Fibroblast of villous mesenchyme (primary cell): Measurements from ENCODE around the gene RALGAPA1. TPM values are rescaled to one million over a fixed set of nuclear protein-coding genes. Genes with fewer than 3 reads are reported as not detected.

Source experiments
- DNase-seq: peaks from one replicate; pipeline ENCODE4 v3.0.0-alpha.2; 2010; ENCODE audit warnings: low read depth
- H3K4me3 ChIP-seq: 2 replicates; pipeline ENCODE4 v1.5.1; 2011; ENCODE audit warnings: low read depth, mild to moderate bottlenecking, low read length
- total RNA-seq: library from RNA; depleted of rRNA; stranded (reverse); fragments of >200 nt; gene quantifications from 2 replicates; pipeline ENCODE4 v1.2.3, GENCODE V29; 2012
- TF ChIP-seq, protein P1 (sequence below): IDR thresholded peaks from 2 replicates; pipeline ENCODE4 v1.5.1; 2012; ENCODE audit warnings: low read depth, mild to moderate bottlenecking, low read length; ENCODE audit not compliant: insufficient read depth

Gene RALGAPA1
- total RNA-seq, 1 donor = 57.9 TPM

DNA sequence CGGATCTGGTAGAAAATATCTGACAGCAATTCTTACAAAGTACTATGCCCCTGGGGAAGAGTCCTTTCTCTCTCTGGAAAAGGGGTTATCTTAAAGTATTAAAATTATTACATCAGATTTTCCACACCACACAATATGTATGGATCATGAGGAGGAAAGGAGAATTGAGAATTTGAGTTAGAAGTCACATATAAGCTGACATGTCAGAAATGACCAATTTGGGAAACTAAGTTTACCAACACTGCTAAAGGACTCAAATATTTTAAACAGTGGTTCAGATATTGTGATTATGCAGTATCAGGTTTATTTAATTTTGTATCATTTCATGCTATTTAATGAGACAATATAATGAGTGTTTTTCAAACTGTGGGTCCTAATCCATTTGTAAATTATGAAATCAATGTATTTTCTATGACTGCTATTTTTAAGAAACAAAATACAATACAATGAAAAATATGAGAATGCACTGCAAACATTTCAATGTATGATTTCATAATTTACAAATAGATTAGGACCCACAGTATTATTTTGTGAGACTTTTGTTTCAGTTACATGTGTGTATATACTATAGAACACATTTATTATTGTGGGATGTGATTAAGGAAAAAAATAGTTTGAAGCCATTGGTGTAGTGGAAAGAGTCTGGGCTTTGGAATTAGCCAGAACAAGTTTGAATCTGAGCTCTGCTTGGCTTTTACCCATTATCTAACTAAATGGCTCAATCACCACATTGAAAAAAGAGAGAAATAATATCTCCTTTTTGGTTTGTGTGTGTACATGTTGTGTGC is 276.9 kb downstream of the RALGAPA1 start:
- DNase-seq = no peak
- H3K4me3 ChIP-seq = no peak overlapping the region
- TF ChIP-seq, protein P1, sequence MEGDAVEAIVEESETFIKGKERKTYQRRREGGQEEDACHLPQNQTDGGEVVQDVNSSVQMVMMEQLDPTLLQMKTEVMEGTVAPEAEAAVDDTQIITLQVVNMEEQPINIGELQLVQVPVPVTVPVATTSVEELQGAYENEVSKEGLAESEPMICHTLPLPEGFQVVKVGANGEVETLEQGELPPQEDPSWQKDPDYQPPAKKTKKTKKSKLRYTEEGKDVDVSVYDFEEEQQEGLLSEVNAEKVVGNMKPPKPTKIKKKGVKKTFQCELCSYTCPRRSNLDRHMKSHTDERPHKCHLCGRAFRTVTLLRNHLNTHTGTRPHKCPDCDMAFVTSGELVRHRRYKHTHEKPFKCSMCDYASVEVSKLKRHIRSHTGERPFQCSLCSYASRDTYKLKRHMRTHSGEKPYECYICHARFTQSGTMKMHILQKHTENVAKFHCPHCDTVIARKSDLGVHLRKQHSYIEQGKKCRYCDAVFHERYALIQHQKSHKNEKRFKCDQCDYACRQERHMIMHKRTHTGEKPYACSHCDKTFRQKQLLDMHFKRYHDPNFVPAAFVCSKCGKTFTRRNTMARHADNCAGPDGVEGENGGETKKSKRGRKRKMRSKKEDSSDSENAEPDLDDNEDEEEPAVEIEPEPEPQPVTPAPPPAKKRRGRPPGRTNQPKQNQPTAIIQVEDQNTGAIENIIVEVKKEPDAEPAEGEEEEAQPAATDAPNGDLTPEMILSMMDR = no peak

DNA sequence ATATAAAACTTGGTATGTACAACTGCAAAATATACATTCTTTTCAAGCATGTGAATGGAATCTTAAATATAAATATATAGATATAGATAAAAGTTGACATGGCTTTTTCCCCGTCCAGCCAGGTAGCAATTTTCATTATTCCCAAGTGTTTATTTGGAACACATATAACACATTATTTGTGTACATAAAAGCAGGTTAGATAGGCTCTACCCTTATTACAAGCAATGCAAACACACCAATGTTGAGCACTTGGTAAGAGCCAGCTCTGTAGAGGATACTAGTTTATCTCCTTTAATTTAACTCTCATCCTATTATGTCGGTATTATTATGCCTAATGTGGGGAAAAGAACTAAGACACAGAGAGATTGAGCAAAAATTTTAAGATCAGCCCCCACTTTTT is 282.1 kb downstream of the RALGAPA1 start:
- TF ChIP-seq, protein P1 = no peak
- DNase-seq = no peak
- H3K4me3 ChIP-seq = no peak overlapping the region

DNA sequence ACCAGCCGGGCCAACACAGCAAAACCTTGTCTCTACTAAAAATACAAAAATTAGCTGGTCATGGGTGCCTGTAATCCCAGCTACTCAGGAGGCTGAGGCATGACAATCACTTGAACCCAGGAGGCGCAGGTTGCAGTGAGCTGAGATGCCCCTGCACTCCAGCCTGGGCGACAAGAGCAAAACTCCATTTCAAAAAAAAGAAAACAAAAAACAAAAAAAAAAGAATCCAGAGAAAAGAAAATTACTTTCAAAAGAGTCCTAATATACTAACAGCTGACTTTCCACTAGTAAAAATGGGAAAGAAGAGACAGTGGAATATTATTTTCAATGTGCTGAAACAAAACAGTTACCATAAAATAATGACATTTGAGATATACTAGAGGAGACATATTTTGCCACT is 283.4 kb downstream of the RALGAPA1 start:
- H3K4me3 ChIP-seq = no peak overlapping the region
- DNase-seq = no peak
- TF ChIP-seq, protein P1 = no peak

DNA sequence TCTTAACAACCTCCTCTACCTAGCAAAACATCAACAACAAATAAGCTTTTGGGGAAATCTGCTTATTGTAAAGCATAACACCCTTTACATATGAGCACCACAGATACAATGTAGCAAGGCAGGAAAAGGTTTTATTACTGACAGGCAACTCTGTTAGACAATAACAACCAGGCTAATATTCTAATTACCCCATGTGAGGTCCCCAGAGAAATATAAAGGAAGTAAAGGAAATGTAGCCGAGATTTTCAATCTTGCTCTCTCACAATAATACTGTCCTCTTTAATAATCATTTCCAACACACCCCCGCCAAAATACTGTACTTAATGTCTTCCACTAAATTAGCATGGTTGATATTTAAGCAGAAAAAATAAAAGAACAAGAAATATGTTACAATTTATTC is 289.1 kb downstream of the RALGAPA1 start:
- TF ChIP-seq, protein P1 = no peak
- no peak for DNase-seq
- no peak overlapping the region for H3K4me3 ChIP-seq

DNA sequence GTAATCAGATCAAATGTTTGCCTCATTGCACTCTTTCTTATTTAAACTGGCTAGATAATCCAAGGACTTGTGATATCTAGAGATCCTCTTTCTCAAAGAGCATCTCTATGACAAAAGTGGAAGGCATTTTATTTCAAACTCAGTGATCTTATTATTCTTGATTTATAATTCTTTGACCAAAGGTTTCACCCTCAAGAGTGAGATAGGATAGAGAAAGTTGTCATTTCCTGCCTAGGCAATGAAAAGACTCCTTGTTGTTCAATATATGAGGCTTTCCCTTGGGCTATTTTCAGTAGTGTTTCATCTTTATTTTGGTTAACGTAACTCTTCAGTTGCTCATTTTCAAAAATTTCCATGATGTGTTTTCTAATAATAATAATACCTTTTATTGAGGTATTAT is 293.2 kb downstream of the RALGAPA1 start:
- no peak for DNase-seq
- no peak overlapping the region for H3K4me3 ChIP-seq
- TF ChIP-seq, protein P1 = no peak

DNA sequence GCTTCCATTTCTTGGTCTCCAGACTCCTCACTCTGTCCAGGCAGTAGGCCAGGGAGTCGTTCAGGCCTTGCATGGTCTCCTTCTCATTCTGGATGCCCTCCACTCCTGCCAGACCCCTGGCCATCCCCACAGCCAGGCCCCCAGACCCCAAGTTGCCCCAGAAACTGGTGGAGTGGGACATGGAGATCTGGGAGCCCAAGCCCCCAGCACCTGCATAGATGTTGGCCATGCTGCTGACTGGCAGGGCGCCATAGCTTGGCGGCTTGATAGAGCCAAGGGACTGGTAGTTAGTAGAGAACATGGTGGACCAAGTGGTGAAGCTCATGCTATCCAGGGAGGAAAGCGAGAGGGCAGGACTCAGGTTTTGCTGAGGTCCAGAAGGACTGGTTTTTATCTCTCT is 296.3 kb downstream of the RALGAPA1 start:
- no peak overlapping the region for H3K4me3 ChIP-seq
- TF ChIP-seq, protein P1 = no peak
- no peak for DNase-seq

DNA sequence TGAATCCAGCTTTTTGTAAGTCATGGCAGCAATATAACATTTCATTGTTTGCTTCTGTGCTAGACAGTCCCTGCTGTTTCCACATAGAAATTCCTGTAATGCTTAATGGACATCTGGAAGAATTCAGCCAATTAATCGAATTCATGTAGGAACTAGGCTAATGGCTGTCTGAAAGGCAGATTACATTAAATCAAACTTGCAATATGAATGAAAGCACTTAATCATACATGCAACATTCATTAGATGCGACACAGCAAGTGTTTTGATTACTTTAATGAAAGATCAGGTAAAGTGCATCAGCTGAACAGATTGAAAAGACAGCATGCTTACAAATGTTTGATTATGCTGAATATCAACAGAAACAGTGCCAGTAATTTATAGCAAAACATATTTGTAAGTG is 299.2 kb downstream of the RALGAPA1 start:
- TF ChIP-seq, protein P1 = no peak
- H3K4me3 ChIP-seq = no peak overlapping the region
- DNase-seq = no peak
